OCI-M2 (cell line): Measurements from ENCODE around the gene MGP.

Experiments used
- DNase-seq: peaks from one replicate; lab custom pipeline; 2025; ENCODE audit not compliant: unreplicated experiment; lab: John Stamatoyannopoulos, UW

The MGP gene

GRCh38 chr12:14885718-14886221 lies at the start of gene MGP:
Gene MGP (minus strand): TSS chr12:14885854. CDS start chr12:14885791, 63 bp downstream.
- no peak for DNase-seq

- DNase-seq, result no peak
These were observed 49.4 kb upstream of the MGP start for GRCh38 chr12:14935031-14935430.

- no peak for DNase-seq
These were observed 48.9 kb upstream of the MGP start for GRCh38 chr12:14934511-14934910.

GRCh38 chr12:14931791-14932560 lies 46.3 kb upstream of the MGP start:
- no peak for DNase-seq

GRCh38 chr12:14931359-14931758 lies 45.7 kb upstream of the MGP start:
- DNase-seq, result no peak

- no peak for DNase-seq
These were observed 44.6 kb upstream of the MGP start for GRCh38 chr12:14930299-14930698.

GRCh38 chr12:14928931-14929330 lies 43.3 kb upstream of the MGP start:
- DNase-seq, result no peak

- no peak for DNase-seq
These were observed 41.6 kb upstream of the MGP start for GRCh38 chr12:14927267-14927666.

GRCh38 chr12:14924541-14924940 lies 38.9 kb upstream of the MGP start:
- DNase-seq, result no peak

- no peak for DNase-seq
These were observed 38.3 kb upstream of the MGP start for GRCh38 chr12:14923944-14924343.

- no peak for DNase-seq
These were observed 35.6 kb upstream of the MGP start for GRCh38 chr12:14921218-14921617.

- DNase-seq, result no peak
These were observed 34.9 kb upstream of the MGP start for GRCh38 chr12:14920475-14921126.

GRCh38 chr12:14919455-14919854 lies 33.8 kb upstream of the MGP start:
- no peak for DNase-seq

- no peak for DNase-seq
These were observed 30.1 kb upstream of the MGP start for GRCh38 chr12:14915736-14916135.

- DNase-seq, result no peak
These were observed 27.7 kb upstream of the MGP start for GRCh38 chr12:14913381-14913781.

- no peak for DNase-seq
These were observed 25.5 kb upstream of the MGP start for GRCh38 chr12:14911131-14911530.

GRCh38 chr12:14910090-14910915 lies 24.6 kb upstream of the MGP start:
- DNase-seq, result no peak

GRCh38 chr12:14907953-14908352 lies 22.3 kb upstream of the MGP start:
- DNase-seq, result no peak

- no peak for DNase-seq
These were observed 20.5 kb upstream of the MGP start for GRCh38 chr12:14906114-14906513.

GRCh38 chr12:14905269-14906004 lies 19.8 kb upstream of the MGP start:
- DNase-seq, result no peak

- DNase-seq, result no peak
These were observed 19.2 kb upstream of the MGP start for GRCh38 chr12:14904854-14905253.
